ENCODE data around the gene PLXDC2. TPM values are rescaled to one million over a fixed set of nuclear protein-coding genes. Genes with fewer than 3 reads are reported as not detected.

PLXDC2 gene
- total RNA-seq, 1 experiment from 2014 or later = 0.21 TPM

- in situ Hi-C loops (cut with HindIII; ENCODE audit: low pct_unique_long_range_greater_than_20kb, low sequenced_read_pairs) = no loop called here
These were observed 231.9 kb downstream of the PLXDC2 start for GRCh38 chr10:20048161-20048560.

DNA sequence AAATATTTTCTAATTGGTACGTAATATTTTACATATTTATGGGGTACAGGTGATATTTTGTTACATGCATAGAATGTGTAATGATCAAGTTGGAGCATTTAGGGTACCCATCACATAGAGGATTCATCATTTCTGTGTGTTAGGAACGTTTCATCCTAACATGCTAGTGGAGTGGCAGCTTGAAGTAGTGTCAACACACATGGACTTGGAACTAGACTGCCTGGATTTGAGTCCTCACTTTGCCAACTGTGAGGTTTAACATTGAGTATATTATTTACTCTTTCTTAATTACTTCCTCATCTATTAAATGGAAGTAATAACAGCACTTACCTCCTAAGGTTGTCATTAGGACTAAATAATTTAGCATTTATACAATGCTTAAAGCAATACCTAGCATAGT lies 241.9 kb downstream of the PLXDC2 start:
- intact Hi-C loops (cut with micrococcal nuclease; ENCODE audit: unreplicated experiment) = no loop called here
- no peak for TF ChIP-seq SIN3A (IDR thresholded peaks at IDR 0.05; ENCODE audit: borderline replicate concordance, insufficient read depth, low read depth, low read length)
- TF ChIP-seq, protein P1, sequence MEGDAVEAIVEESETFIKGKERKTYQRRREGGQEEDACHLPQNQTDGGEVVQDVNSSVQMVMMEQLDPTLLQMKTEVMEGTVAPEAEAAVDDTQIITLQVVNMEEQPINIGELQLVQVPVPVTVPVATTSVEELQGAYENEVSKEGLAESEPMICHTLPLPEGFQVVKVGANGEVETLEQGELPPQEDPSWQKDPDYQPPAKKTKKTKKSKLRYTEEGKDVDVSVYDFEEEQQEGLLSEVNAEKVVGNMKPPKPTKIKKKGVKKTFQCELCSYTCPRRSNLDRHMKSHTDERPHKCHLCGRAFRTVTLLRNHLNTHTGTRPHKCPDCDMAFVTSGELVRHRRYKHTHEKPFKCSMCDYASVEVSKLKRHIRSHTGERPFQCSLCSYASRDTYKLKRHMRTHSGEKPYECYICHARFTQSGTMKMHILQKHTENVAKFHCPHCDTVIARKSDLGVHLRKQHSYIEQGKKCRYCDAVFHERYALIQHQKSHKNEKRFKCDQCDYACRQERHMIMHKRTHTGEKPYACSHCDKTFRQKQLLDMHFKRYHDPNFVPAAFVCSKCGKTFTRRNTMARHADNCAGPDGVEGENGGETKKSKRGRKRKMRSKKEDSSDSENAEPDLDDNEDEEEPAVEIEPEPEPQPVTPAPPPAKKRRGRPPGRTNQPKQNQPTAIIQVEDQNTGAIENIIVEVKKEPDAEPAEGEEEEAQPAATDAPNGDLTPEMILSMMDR (IDR thresholded peaks at IDR 0.05) = no peak
- no peak for TF ChIP-seq TCF7L2 (IDR thresholded peaks at IDR 0.05; ENCODE audit: low read depth, low read length)
- no peak for TF ChIP-seq POLR2AphosphoS5 (IDR thresholded peaks at IDR 0.05; ENCODE audit: low read depth, low read length)
- TF ChIP-seq REST (IDR thresholded peaks at IDR 0.05; ENCODE audit: insufficient read depth in 1 of 2, low read depth in 2 of 2, low read length in 1 of 2) = no peak
- Histone ChIP-seq H3K27ac (ENCODE audit: low read length) (no peak overlapping the region), H3K4me3 (ENCODE audit: low read depth in 2 of 2, low read length in 2 of 2) (no peak overlapping the region), H3K4me1 (ENCODE audit: control insufficient read depth, insufficient read depth, low read length) (no peaks in the 10 kb centered on the region), H3K9me3 (ENCODE audit: control insufficient read depth, insufficient read depth, low read depth, low read length) (no peaks in the 10 kb centered on the region), H3K27me3 (ENCODE audit: control insufficient read depth, insufficient read depth, low read length) (no peaks in the 10 kb centered on the region), H3K36me3 (ENCODE audit: control insufficient read depth, insufficient read depth, low read length) (no peaks in the 10 kb centered on the region)
- DNase-seq (ENCODE audit: low read depth, low spot score) = no peak
- CTCF ChIA-PET = no interaction called here
- in situ Hi-C loops (cut with HindIII; ENCODE audit: low pct_unique_long_range_greater_than_20kb, low sequenced_read_pairs) = no loop called here
- no peak for ATAC-seq
- no TSS peak for BruUV-seq (replicated peaks)
- POLR2A ChIA-PET = no interaction called here

More at GRCh38 chr10:20048161-20048560, 231.9 kb downstream of the PLXDC2 start:
- ChIA-PET CTCF (no interaction called here), POLR2A (no interaction called here)
- intact Hi-C loops (cut with micrococcal nuclease; ENCODE audit: unreplicated experiment) = no loop called here
- H3K4me3 ChIP-seq (ENCODE audit: low read depth in 2 of 2, low read length in 2 of 2) = no peak overlapping the region
- no peak for ATAC-seq
- no peaks in the 10 kb centered on the region for H3K9me3 ChIP-seq (ENCODE audit: control insufficient read depth, insufficient read depth, low read depth, low read length)
- no peak for TF ChIP-seq TCF7L2 (IDR thresholded peaks at IDR 0.05; ENCODE audit: low read depth, low read length)
- TF ChIP-seq SIN3A (IDR thresholded peaks at IDR 0.05; ENCODE audit: borderline replicate concordance, insufficient read depth, low read depth, low read length) = no peak
- TF ChIP-seq, protein P1 (IDR thresholded peaks at IDR 0.05) = no peak
- TF ChIP-seq REST (IDR thresholded peaks at IDR 0.05; ENCODE audit: insufficient read depth in 1 of 2, low read depth in 2 of 2, low read length in 1 of 2) = no peak
- no peak for TF ChIP-seq POLR2AphosphoS5 (IDR thresholded peaks at IDR 0.05; ENCODE audit: low read depth, low read length)
- H3K27me3 ChIP-seq (ENCODE audit: control insufficient read depth, insufficient read depth, low read length) = no peaks in the 10 kb centered on the region
- no TSS peak for BruUV-seq (replicated peaks)
- no peak for DNase-seq (ENCODE audit: low read depth, low spot score)
- no peaks in the 10 kb centered on the region for H3K36me3 ChIP-seq (ENCODE audit: control insufficient read depth, insufficient read depth, low read length)
- H3K4me1 ChIP-seq (ENCODE audit: control insufficient read depth, insufficient read depth, low read length) = no peaks in the 10 kb centered on the region
- H3K27ac ChIP-seq (ENCODE audit: low read length) = no peak overlapping the region

Measured in Panc1 (cell line).